Stomach smooth muscle (tissue), 2 donors: Measurements from ENCODE around the gene DDX11.
"Not testable (repeated sequence)": the region's sequence is repeated elsewhere in the genome, so short reads cannot be mapped to it uniquely, and the experiment has no call there.

Experiments used
- H3K27ac ChIP-seq: one replicate; pipeline ENCODE4 v1.7.0; 2013; ENCODE audit warnings: mild to moderate bottlenecking, low read length, inconsistent platforms
- H3K27me3 ChIP-seq, 2 donors: one replicate each; pipeline ENCODE4 v1.7.0; 2013; ENCODE audit warnings: low read length in 2 of 2; ENCODE audit not compliant: insufficient read depth in 2 of 2, control insufficient read depth in 1 of 2
- H3K36me3 ChIP-seq, 2 donors: one replicate each; pipeline ENCODE4 v1.7.0; 2013; ENCODE audit warnings: low read length in 2 of 2; ENCODE audit not compliant: control insufficient read depth in 2 of 2, insufficient read depth in 2 of 2
- H3K4me1 ChIP-seq: one replicate; pipeline ENCODE4 v1.7.0; 2013; ENCODE audit warnings: low read length; ENCODE audit not compliant: control insufficient read depth, insufficient read depth
- H3K4me3 ChIP-seq, 2 donors: one replicate each; pipeline ENCODE4 v1.7.0; 2013; ENCODE audit warnings: low read length in 2 of 2
- H3K9ac ChIP-seq, 2 donors: one replicate each; pipeline ENCODE4 v1.7.0; 2013; ENCODE audit warnings: low read length in 2 of 2, mild to moderate bottlenecking in 1 of 2
- H3K9me3 ChIP-seq, 2 donors: one replicate each; pipeline ENCODE4 v1.7.0; 2013; ENCODE audit warnings: low read length in 2 of 2; ENCODE audit not compliant: control insufficient read depth in 2 of 2
- donor health status: healthy.
- donor health status: Pancreatic carcinoma.

DDX11 gene

DNA sequence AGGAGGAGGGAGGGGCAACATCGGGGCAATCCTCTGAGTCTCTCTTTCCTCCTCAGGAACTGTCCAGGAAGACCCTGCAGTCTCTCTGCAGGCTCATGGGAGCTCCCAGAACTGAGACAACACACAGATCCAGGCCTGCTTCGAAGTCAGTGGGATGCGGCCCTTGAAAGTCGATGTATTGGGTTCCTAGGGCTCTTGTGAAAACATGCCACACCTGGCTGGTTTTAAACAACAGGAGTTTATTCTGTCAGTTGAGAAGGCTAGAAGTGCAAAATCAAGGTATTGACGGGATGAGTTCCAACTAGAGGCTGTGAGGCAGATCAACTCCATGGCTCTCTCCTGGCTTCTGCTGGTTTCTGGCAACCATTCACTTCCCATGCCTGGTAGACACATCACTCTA, 36.6 kb downstream of the DDX11 start:
- not testable (repeated sequence) for H3K27ac ChIP-seq, H3K9me3 ChIP-seq, H3K27me3 ChIP-seq, H3K9ac ChIP-seq, H3K4me3 ChIP-seq, H3K36me3 ChIP-seq, H3K4me1 ChIP-seq

DNA sequence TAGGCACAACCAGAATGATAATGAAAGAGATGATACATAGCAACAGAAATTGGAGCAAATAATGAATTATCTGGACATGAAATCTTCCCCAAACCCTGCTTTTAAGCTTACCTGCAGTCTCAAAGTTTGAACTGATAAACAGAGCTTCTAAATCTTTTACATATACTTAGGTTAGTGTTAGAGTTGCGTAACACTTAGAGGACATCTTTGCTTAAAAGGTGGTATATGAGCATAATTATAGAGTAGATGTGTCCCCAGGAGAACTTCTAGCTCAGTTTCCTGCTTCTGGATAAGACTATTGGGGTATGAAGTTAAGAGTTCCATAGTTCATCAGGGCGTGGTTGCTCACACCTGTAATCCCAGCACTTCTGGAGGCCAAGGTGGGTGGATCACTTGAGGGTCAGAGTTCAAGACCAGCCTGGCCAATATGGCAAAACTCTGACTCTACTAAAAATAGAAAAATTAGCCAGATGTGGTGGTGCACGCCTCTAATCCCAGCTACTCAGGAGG, 41.5 kb downstream of the DDX11 start:
- not testable (repeated sequence) for H3K27ac ChIP-seq, H3K36me3 ChIP-seq, H3K9ac ChIP-seq, H3K4me3 ChIP-seq, H3K9me3 ChIP-seq
- peaks cover 8 to 24% of the 10 kb centered on the region in 2 donors for H3K27me3 ChIP-seq
- H3K4me1 ChIP-seq, result peaks cover 28% of the 10 kb centered on the region

GRCh38 chr12:31116846-31117202, 43.2 kb downstream of the DDX11 start:
- H3K27me3 ChIP-seq, result peaks cover 8 to 24% of the 10 kb centered on the region in 2 donors
- H3K9ac ChIP-seq, H3K9me3 ChIP-seq, H3K36me3 ChIP-seq, H3K27ac ChIP-seq: not testable (repeated sequence)
- peaks cover 28% of the 10 kb centered on the region for H3K4me1 ChIP-seq
- peak overlapping the region; percentile 44 to 69 for H3K4me3 ChIP-seq

DNA sequence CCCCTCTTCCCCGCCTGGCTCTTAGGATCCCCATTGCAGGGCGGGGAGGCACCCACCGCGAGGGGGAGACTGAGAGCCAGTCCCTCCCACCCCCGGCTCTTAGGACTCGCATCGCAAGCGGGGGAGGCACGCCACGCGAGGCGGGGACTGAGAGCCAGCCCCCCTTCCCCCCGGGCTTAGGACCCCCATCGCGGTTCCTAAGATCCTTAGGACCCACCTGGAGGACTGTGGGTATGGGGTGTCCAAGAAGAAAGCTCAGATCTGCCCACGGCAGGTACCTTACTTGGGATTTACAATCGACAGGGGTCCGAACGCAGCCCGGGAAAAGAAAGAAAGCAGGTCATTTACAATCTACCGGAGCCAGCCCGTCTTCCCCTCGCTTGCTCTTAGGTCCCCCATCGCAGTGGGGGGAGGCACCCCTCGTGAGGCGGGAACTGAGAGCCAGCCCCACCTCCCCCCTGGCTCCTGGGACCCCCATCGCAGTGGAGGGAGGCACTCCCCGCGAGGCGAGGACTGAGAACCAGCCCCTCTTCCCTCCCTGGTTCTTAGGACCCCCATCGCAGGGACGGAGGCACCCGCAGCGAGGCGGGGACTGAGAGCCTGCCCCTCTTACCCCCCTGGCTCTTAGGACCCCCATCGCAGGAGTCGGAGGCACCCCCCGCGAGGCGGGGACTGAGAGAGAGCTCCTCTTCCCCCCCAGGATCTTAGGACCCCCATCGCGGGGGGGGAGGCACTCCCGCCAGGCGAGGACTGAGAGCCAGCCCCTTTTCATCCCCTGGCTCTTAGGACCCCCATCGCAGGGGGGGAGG, 43.7 kb downstream of the DDX11 start:
- Histone ChIP-seq H3K36me3 (no peaks in the 10 kb centered on the region), H3K27me3 (peaks cover 8 to 24% of the 10 kb centered on the region in 2 donors), H3K4me3 (peak overlapping the region; percentile 44 to 69), H3K27ac (no peak overlapping the region), H3K4me1 (peaks cover 28% of the 10 kb centered on the region), H3K9ac (no peak overlapping the region), H3K9me3 (no peaks in the 10 kb centered on the region)

DNA sequence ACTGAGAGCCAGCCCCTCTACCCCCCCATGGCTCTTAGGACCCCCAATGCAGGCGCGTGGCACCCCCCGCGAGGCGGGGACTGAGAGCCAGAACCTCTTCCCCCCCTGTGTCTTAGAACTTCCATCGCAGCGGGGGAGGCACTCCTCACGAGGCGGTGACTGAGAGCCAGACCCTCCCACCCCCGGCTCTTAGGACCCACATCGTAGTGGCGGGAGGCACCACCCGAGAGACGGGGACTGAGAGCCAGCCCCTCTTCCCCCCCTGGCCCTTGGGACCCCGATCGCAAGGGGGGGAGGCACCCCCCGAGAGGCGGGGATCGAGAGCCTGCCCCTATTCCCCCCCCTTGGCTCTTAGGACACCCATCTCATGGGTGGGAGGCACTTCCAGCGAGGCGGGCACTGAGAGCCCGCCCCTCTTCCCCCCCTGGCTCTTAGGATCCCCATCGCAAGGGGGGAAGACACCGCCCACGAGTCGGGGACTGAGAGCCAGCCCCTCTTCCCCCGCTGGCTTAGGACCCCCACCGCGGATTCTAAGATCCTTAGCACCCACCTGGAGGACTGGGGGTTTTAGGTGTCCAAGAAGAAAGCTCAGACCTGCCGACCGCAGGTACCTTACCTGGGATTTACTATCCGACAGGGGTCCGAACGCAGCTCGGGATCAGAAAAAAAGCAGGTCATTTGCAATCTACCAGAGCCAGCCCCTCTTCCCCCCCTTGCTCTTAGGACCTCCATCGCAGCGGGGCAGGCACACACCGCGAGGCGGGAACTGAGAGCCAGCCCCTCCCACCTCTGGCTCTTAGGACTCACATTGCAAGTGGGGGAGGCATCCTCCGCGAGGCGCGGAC, 44.9 kb downstream of the DDX11 start:
- Histone ChIP-seq H3K27me3 (peaks cover 8 to 24% of the 10 kb centered on the region in 2 donors), H3K4me1 (peaks cover 28% of the 10 kb centered on the region), H3K36me3 (no peaks in the 10 kb centered on the region), H3K27ac (no peak overlapping the region), H3K9ac (no peak overlapping the region), H3K4me3 (peak overlapping the region; percentile 27 to 66), H3K9me3 (no peaks in the 10 kb centered on the region)

DNA sequence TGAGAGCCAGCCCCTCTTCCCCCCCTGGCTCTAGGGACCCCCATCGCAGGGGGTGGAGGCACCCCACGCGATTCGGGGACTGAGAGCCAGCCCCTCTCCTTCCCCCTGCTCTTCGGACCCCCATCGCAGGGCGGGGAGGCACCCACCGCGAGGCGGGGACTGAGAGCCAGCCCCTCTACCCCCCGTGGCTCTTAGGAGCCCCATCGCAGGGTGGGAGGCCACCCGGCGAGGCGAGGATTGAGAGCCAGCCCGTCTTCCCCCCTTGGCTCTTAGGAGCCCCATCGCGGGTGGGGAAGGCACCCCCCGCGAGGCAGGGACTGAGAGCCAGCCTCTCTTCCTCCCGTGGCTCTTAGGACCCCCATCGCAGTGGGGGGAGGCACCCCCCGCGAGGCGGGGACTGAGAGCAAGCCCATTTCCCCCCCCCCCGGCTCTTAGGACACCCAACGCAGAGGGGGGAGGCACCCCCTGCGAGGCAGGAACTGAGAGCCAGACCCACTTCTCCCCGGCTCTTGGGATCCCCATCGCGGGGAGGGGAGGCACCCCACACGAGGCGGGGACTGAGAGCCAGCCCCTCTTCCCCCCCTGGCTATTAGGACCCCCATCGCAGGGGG, 45.6 kb downstream of the DDX11 start:
- Histone ChIP-seq H3K36me3 (no peaks in the 10 kb centered on the region), H3K27me3 (peaks cover 8 to 24% of the 10 kb centered on the region in 2 donors), H3K27ac (no peak overlapping the region), H3K9me3 (no peaks in the 10 kb centered on the region), H3K4me3 (peak overlapping the region in 1 of 2 donors; percentile 66), H3K4me1 (peaks cover 28% of the 10 kb centered on the region), H3K9ac (peak overlapping the region in 1 of 2 donors; percentile 21)

- H3K9me3 ChIP-seq, result no peaks in the 10 kb centered on the region
- H3K9ac ChIP-seq, result no peak overlapping the region
- H3K4me1 ChIP-seq, result peaks cover 28% of the 10 kb centered on the region
- H3K27ac ChIP-seq, result no peak overlapping the region
- peaks cover 8 to 24% of the 10 kb centered on the region in 2 donors for H3K27me3 ChIP-seq
- no peaks in the 10 kb centered on the region for H3K36me3 ChIP-seq
- H3K4me3 ChIP-seq, result no peak overlapping the region
Observed at GRCh38 chr12:31119803-31120211, 46.1 kb downstream of the DDX11 start.

- no peak overlapping the region for H3K4me3 ChIP-seq
- H3K4me1 ChIP-seq, result peaks cover 28% of the 10 kb centered on the region
- H3K27me3 ChIP-seq, result peaks cover 8 to 24% of the 10 kb centered on the region in 2 donors
- no peak overlapping the region for H3K9ac ChIP-seq
- H3K27ac ChIP-seq, result no peak overlapping the region
- H3K9me3 ChIP-seq, result no peaks in the 10 kb centered on the region
- H3K36me3 ChIP-seq, result no peaks in the 10 kb centered on the region
Observed at GRCh38 chr12:31120392-31121008, 46.8 kb downstream of the DDX11 start.

DNA sequence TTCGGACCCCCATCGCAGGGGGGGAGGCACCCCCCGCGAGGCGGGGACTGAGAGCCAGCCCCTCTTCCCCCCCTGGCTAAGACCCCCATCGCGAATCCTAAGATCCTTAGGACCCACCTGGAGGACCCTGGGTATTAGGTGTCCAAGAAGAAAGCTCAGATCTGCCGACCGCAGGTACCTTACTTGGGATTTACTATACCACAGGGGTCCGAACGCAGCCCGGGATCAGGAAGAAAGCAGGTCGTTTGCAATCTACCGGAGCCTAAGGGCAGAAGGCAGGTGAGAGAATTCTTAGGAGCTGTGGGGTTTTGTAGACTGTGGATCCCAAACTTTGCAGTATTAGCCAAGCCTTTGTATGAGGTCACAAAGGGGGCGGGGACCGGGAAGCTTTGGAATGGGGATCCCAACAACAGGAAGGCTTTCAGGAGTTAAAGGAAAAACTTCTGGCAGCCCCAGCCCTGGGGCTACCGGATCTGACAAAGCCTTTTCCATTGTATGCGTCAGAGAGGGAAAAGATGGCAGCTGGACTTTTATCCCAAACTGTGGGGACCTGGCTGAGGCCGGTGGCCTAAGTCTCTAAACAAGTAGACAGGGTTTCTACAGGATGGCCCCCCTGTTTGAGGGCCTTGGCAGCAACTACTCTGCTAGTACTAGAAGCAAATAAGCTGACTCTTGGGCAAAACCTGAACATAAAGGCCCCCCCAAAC, 47.5 kb downstream of the DDX11 start:
- not testable (repeated sequence) for H3K9ac ChIP-seq, H3K27ac ChIP-seq, H3K36me3 ChIP-seq, H3K9me3 ChIP-seq, H3K4me3 ChIP-seq
- Histone ChIP-seq H3K27me3 (peaks cover 8 to 24% of the 10 kb centered on the region in 2 donors), H3K4me1 (peaks cover 28% of the 10 kb centered on the region)

DNA sequence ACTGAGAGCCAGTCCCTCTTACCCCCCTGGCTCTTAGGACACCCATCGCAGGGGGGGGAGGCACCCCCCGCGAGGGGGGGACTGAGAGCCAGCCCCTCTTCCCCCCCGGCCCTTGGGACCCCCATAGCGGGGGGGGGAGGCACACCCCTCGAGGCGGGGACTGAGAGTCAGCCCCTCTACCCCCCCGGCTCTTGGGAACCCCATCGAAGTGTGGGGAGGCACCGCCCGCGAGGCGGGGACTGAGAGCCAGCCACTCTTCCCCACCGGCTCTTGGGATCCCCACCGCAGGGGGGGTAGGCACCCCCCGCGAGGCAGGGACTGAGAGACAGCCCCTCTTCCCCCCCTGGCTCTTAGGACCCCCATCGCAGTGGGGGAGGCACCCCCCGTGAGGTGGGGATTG, 48.8 kb downstream of the DDX11 start:
- Histone ChIP-seq H3K27me3 (peaks cover 6 to 19% of the 10 kb centered on the region in 2 donors), H3K9ac (no peak overlapping the region), H3K27ac (no peak overlapping the region), H3K9me3 (no peaks in the 10 kb centered on the region), H3K36me3 (no peaks in the 10 kb centered on the region), H3K4me3 (no peak overlapping the region), H3K4me1 (peaks cover 20% of the 10 kb centered on the region)
